Memory B cell (primary cell): ENCODE results near the gene GDPD2.
"Not testable (repeated sequence)": the region's sequence is repeated elsewhere in the genome, so short reads cannot be mapped to it uniquely, and the experiment has no call there.

Source experiments
- ATAC-seq: fragments of 150-1000 bp; cut with Tn5 transposase; 2 replicates; pipeline ENCODE4 v1.10.0; 2021; ENCODE audit warnings: low read depth, mild to moderate bottlenecking, moderate library complexity
- DNase-seq, 2 donors: peaks; one replicate each; pipeline ENCODE4 v3.0.0; 2022; ENCODE audit warnings: low spot score in 2 of 2
- H3K27ac Mint-ChIP-seq: one replicate; pipeline ENCODE4 v1.8.0; 2022; ENCODE audit warnings: mild to moderate bottlenecking, moderate library complexity, mixed read lengths
- H3K27me3 Mint-ChIP-seq: one replicate; pipeline ENCODE4 v1.8.0; 2022; ENCODE audit warnings: mixed read lengths
- H3K36me3 Mint-ChIP-seq: one replicate; pipeline ENCODE4 v1.8.0; 2022; ENCODE audit warnings: mild to moderate bottlenecking, mixed read lengths
- H3K4me1 Mint-ChIP-seq: one replicate; pipeline ENCODE4 v1.8.0; 2022; ENCODE audit warnings: mixed read lengths
- H3K4me3 Mint-ChIP-seq: one replicate; pipeline ENCODE4 v1.8.0; 2022; ENCODE audit warnings: mild to moderate bottlenecking, moderate library complexity, mixed read lengths
- H3K9me3 Mint-ChIP-seq: one replicate; pipeline ENCODE4 v1.8.0; 2022; ENCODE audit warnings: mixed read lengths

GDPD2 gene

GRCh38 chrX:70422851-70423341, at the start of gene GDPD2:
TSS of gene GDPD2 (plus strand) at chrX:70423314. CDS start at chrX:70424985, 1,671 bp downstream.
- peaks cover 2% of the 10 kb centered on the region for H3K27me3 Mint-ChIP-seq
- H3K27ac Mint-ChIP-seq: no peak within 1 kb of the TSS
- H3K4me3 Mint-ChIP-seq: no peak within 1 kb of the TSS
- no peaks in the 10 kb centered on the region for H3K4me1 Mint-ChIP-seq
- H3K36me3 Mint-ChIP-seq: no peaks in the 10 kb centered on the region
- DNase-seq: no peak
- no peaks in the 10 kb centered on the region for H3K9me3 Mint-ChIP-seq
- ATAC-seq: no peak

GRCh38 chrX:70386235-70386634, 36.9 kb upstream of the GDPD2 start:
- H3K36me3 Mint-ChIP-seq: no peaks in the 10 kb centered on the region
- H3K27ac Mint-ChIP-seq: no peak overlapping the region
- DNase-seq (no peak), ATAC-seq (no peak)
- no peaks in the 10 kb centered on the region for H3K4me1 Mint-ChIP-seq
- no peak overlapping the region for H3K4me3 Mint-ChIP-seq
- H3K27me3 Mint-ChIP-seq: no peaks in the 10 kb centered on the region
- no peaks in the 10 kb centered on the region for H3K9me3 Mint-ChIP-seq

- H3K36me3 Mint-ChIP-seq: no peaks in the 10 kb centered on the region
- DNase-seq: no peak
- no peaks in the 10 kb centered on the region for H3K9me3 Mint-ChIP-seq
- no peak overlapping the region for H3K27ac Mint-ChIP-seq
- no peaks in the 10 kb centered on the region for H3K27me3 Mint-ChIP-seq
- H3K4me1 Mint-ChIP-seq: no peaks in the 10 kb centered on the region
- ATAC-seq: peak; percentile 32
- no peak overlapping the region for H3K4me3 Mint-ChIP-seq
Measured at GRCh38 chrX:70398899-70399298, 24.2 kb upstream of the GDPD2 start.

- not testable (repeated sequence) for ATAC-seq, H3K27me3 Mint-ChIP-seq, H3K36me3 Mint-ChIP-seq, H3K27ac Mint-ChIP-seq, H3K9me3 Mint-ChIP-seq, DNase-seq, H3K4me3 Mint-ChIP-seq, H3K4me1 Mint-ChIP-seq
Measured at GRCh38 chrX:70400181-70400580, 22.9 kb upstream of the GDPD2 start.

GRCh38 chrX:70402721-70403120, 20.4 kb upstream of the GDPD2 start:
- ATAC-seq (no peak), DNase-seq (no peak)
- Mint-ChIP-seq H3K9me3 (no peaks in the 10 kb centered on the region), H3K27me3 (no peaks in the 10 kb centered on the region), H3K27ac (no peak overlapping the region), H3K36me3 (no peaks in the 10 kb centered on the region), H3K4me1 (no peaks in the 10 kb centered on the region), H3K4me3 (no peak overlapping the region)

GRCh38 chrX:70405003-70405402, 18.1 kb upstream of the GDPD2 start:
- H3K4me1 Mint-ChIP-seq: no peaks in the 10 kb centered on the region
- no peaks in the 10 kb centered on the region for H3K9me3 Mint-ChIP-seq
- no peaks in the 10 kb centered on the region for H3K36me3 Mint-ChIP-seq
- H3K4me3 Mint-ChIP-seq: no peak overlapping the region
- DNase-seq (no peak), ATAC-seq (no peak)
- no peak overlapping the region for H3K27ac Mint-ChIP-seq
- no peaks in the 10 kb centered on the region for H3K27me3 Mint-ChIP-seq

GRCh38 chrX:70410921-70411320, 12.2 kb upstream of the GDPD2 start:
- no peak overlapping the region for H3K4me3 Mint-ChIP-seq
- no peaks in the 10 kb centered on the region for H3K36me3 Mint-ChIP-seq
- no peak for ATAC-seq
- no peaks in the 10 kb centered on the region for H3K4me1 Mint-ChIP-seq
- H3K9me3 Mint-ChIP-seq: no peaks in the 10 kb centered on the region
- H3K27ac Mint-ChIP-seq: no peak overlapping the region
- H3K27me3 Mint-ChIP-seq: no peaks in the 10 kb centered on the region
- DNase-seq: no peak

GRCh38 chrX:70411475-70411874, 11.6 kb upstream of the GDPD2 start:
- peak; percentile 32 for ATAC-seq
- no peaks in the 10 kb centered on the region for H3K36me3 Mint-ChIP-seq
- DNase-seq: no peak
- H3K4me1 Mint-ChIP-seq: no peaks in the 10 kb centered on the region
- no peak overlapping the region for H3K27ac Mint-ChIP-seq
- H3K27me3 Mint-ChIP-seq: no peaks in the 10 kb centered on the region
- no peak overlapping the region for H3K4me3 Mint-ChIP-seq
- no peaks in the 10 kb centered on the region for H3K9me3 Mint-ChIP-seq

- peaks cover 2% of the 10 kb centered on the region for H3K27me3 Mint-ChIP-seq
- H3K9me3 Mint-ChIP-seq: no peaks in the 10 kb centered on the region
- no peaks in the 10 kb centered on the region for H3K36me3 Mint-ChIP-seq
- DNase-seq: no peak
- no peak overlapping the region for H3K27ac Mint-ChIP-seq
- ATAC-seq: no peak
- H3K4me1 Mint-ChIP-seq: no peaks in the 10 kb centered on the region
- H3K4me3 Mint-ChIP-seq: no peak overlapping the region
Measured at GRCh38 chrX:70421618-70422017, 1.5 kb upstream of the GDPD2 start.

GRCh38 chrX:70423936-70424675, 992 bp downstream of the GDPD2 start:
- ATAC-seq (no peak), DNase-seq (no peak)
- no peaks in the 10 kb centered on the region for H3K4me1 Mint-ChIP-seq
- no peaks in the 10 kb centered on the region for H3K9me3 Mint-ChIP-seq
- H3K27ac Mint-ChIP-seq: no peak overlapping the region
- peaks cover 2% of the 10 kb centered on the region for H3K27me3 Mint-ChIP-seq
- H3K36me3 Mint-ChIP-seq: no peaks in the 10 kb centered on the region
- H3K4me3 Mint-ChIP-seq: no peak overlapping the region

- no peak overlapping the region for H3K27ac Mint-ChIP-seq
- peaks cover 2% of the 10 kb centered on the region for H3K27me3 Mint-ChIP-seq
- ATAC-seq (no peak), DNase-seq (no peak)
- H3K9me3 Mint-ChIP-seq: no peaks in the 10 kb centered on the region
- H3K36me3 Mint-ChIP-seq: no peaks in the 10 kb centered on the region
- no peak overlapping the region for H3K4me3 Mint-ChIP-seq
- no peaks in the 10 kb centered on the region for H3K4me1 Mint-ChIP-seq
Measured at GRCh38 chrX:70424801-70425200, 1.7 kb downstream of the GDPD2 start.

- Mint-ChIP-seq H3K27ac (no peak overlapping the region), H3K4me3 (no peak overlapping the region), H3K36me3 (no peaks in the 10 kb centered on the region), H3K9me3 (no peaks in the 10 kb centered on the region), H3K27me3 (peaks cover 2% of the 10 kb centered on the region), H3K4me1 (no peaks in the 10 kb centered on the region)
- ATAC-seq (no peak), DNase-seq (no peak)
Measured at GRCh38 chrX:70426286-70427278, 3.5 kb downstream of the GDPD2 start.

- no peak overlapping the region for H3K4me3 Mint-ChIP-seq
- no peaks in the 10 kb centered on the region for H3K4me1 Mint-ChIP-seq
- no peak overlapping the region for H3K27ac Mint-ChIP-seq
- DNase-seq (no peak), ATAC-seq (no peak)
- H3K27me3 Mint-ChIP-seq: peaks cover 2% of the 10 kb centered on the region
- H3K36me3 Mint-ChIP-seq: no peaks in the 10 kb centered on the region
- H3K9me3 Mint-ChIP-seq: no peaks in the 10 kb centered on the region
Measured at GRCh38 chrX:70427365-70427764, 4.3 kb downstream of the GDPD2 start.

GRCh38 chrX:70429759-70430158, 6.6 kb downstream of the GDPD2 start:
- no peaks in the 10 kb centered on the region for H3K36me3 Mint-ChIP-seq
- ATAC-seq: no peak
- H3K27ac Mint-ChIP-seq: no peak overlapping the region

More at GRCh38 chrX:70429759-70430158, 6.6 kb downstream of the GDPD2 start:
- H3K27me3 Mint-ChIP-seq: no peaks in the 10 kb centered on the region
- DNase-seq: no peak
- H3K4me1 Mint-ChIP-seq: peaks cover 4% of the 10 kb centered on the region
- H3K9me3 Mint-ChIP-seq: no peaks in the 10 kb centered on the region
- H3K4me3 Mint-ChIP-seq: no peak overlapping the region
